Raji (cell line): ENCODE results near the gene PALLD.

ENCODE experiments used
- POLR2A ChIP-seq: IDR thresholded peaks from 2 replicates; pipeline ENCODE4 v1.6.1; 2011; ENCODE audit warnings: low read depth, low read length, control low read depth; ENCODE audit not compliant: insufficient read depth

The PALLD gene

DNA sequence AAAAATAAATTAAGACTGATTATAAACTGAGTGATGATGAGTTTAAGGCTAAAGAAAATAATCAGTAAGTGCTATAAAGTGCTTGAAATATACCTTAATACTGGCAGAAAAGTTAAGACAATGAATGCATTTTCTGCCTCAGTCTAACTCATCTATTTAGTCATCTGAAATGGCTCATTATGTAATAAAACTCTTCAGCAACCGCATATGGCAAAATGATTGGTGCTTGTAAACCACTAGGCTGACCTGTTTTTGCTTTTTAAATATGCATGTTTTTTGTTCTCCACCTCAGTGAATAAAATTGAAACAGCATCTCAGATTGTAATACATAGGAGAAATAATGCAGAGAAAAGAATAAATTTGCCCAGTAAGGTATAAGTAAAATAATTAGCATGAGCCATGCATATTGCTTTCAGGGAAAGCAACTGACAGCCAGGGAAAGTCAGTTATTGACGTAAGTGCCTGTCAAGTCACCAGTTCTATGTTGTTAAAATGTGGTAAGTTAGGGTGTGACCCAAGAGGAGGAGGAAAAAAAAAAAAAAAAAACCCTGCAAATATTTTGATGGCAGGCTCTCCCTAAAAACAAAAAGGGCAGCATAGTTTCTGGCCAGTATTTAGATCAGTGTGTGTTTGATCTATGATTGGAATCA is 167.5 kb downstream of the PALLD start:
- TF ChIP-seq POLR2A = no peak

DNA sequence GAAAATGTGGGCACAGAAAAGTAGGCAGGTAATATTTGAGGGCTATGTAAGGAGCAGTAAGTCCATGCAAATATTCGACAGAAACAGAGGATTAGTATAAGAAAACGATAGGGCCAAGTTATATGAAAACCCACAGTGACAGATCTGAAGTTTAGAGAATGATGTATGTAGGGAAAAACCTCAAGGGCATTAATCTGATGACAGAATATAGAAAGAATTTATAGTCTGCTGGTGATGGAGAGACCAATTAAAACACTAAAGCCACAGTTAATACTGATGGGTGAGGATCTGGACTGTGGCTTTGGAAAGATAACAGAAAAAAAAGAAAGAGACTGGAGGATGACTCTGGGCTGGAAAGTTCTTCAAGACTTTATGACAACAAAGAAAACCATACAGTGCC is 169.7 kb downstream of the PALLD start:
- TF ChIP-seq POLR2A = no peak

DNA sequence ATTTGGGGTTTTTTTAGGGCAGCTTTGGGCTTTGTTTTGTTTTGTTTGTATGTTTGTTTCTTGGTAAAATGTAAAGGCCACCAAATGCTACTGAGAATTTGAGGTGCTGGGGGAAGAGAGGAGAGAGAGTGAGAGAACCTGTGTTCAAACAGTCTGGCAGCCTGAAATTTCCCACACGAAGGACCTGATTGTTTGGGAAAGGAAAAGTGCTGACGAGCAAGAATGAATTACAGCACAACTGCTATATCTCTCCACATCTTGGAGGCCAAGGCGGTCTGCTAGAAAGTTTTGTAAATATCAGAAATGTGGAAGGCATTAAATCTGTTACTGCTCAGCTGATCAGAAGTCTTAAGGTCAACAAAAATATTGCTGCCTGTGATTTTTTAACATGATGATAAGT is 170.5 kb downstream of the PALLD start:
- no peak for TF ChIP-seq POLR2A

DNA sequence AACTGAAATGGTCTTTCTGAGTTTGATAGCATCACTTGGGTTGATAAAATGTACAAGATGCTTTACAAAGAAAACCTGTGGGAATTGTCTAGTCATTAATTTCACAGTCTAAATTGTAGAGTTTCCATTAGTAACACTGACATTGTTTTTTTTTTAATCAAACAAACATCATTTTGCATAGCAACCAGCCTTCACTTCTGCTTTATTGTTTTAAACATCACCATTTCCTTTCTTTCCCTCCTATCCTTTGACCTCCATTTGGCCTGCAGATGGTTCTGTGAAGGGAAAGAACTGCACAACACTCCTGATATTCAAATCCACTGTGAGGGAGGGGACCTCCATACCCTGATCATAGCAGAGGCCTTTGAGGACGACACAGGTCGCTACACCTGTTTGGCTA is 171.1 kb downstream of the PALLD start:
- no peak for TF ChIP-seq POLR2A

DNA sequence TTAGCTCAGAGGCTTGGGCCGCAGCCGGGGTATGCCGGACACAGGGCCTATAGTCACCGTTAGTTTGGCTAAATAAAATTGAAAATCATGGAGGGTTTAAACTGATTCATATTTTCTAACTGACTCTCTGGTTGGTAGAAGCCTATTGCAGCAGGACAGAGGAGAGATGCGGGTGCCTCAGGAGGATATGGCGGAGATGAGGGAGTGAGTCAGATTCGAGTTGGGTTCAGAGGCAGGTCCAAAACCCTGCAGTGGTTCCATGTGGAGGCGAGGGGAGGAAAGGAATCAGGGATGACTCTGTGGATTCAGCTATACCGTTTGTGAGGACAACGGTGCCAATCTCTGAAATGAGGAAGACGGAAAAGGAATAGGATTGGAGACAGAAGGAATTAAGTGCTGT is 176.6 kb downstream of the PALLD start:
- no peak for TF ChIP-seq POLR2A

DNA sequence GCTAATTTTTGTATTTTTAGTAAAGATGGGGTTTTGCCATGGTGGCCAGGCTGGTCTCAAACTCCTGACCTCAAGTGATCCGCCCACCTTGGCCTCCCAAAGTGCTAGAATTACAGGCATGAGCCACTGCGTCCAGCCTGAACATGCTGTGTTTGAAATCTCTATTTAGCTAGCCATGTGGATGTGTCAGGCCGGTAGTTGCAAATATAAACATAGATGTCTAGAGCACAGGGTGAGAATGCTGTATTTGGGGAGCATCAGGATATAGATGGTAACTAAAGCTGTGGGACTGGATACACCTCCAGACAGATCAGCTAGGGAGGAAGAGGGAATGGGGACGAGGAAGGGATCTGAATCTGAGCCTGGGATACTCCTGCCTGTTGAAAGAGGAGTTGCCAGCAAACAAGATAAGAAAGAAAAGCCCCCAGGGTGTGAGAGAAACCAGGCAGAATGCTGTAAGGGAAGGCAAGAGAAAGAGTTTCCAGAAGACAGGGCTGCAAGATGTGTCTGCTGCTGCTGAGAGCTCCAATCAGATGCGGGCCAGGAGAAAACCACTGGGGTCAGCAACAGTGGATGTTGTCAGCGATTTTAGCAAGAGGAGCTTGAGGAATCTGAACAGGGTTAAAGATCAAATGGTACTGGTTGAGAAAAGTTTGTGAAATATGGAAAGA is 177.4 kb downstream of the PALLD start:
- no peak for TF ChIP-seq POLR2A

DNA sequence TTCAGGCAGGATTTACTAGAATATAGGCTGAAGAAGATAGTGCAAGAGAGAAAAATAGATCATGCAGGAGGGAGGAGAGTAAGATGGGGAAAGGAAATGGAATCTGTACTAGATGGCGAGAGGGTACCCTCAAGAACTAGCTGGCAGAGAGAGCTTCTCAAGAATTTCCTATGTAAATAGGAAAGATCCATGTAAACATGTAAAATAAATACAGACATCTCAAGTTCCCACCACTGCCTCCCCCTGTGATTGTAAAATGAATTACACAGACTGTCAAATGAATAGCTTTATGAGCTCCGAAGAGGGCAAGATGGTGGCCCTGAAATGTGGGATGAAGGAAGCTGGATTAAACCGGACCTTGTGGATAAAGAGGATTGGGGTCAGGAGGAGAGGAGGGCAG is 178.0 kb downstream of the PALLD start:
- TF ChIP-seq POLR2A = no peak

DNA sequence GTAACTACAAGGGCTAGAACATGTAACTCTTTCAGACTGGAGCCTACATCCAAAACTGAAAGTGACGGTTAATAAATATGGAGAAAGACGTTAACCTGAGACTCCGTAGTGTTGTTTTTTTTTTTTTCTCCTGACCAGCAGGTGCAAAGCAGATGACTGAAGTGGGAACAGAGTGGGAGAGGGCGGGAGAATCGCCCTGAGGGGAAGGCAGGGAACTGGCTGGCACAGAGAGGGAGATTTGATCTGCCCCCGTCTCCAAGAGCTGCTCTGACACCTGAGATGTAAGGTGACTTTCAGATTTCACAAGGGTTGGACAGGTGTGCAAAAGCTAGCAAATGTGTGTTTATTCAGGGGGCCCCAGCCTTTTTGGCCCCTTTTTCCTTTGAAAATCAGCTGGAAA is 180.2 kb downstream of the PALLD start:
- TF ChIP-seq POLR2A = no peak

DNA sequence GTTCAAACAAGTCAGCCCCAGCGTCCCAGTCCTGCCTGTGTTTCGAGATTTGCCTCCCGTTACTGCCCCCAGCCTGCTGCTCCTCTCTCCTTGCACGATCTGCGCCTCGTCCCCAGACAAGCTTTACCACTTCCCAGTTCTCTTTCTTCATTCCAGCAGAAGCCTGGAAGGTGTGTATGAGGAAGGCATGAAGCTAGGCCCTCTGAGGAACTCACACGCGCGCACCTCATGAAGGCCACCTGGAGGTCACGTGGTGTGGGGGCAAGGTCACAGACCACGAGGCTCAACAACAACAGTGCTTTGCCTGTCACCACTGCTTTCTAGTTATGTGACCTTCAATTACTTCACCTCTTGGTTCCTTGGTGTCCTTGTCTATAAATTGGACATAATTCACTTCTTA is 181.0 kb downstream of the PALLD start:
- no peak for TF ChIP-seq POLR2A

DNA sequence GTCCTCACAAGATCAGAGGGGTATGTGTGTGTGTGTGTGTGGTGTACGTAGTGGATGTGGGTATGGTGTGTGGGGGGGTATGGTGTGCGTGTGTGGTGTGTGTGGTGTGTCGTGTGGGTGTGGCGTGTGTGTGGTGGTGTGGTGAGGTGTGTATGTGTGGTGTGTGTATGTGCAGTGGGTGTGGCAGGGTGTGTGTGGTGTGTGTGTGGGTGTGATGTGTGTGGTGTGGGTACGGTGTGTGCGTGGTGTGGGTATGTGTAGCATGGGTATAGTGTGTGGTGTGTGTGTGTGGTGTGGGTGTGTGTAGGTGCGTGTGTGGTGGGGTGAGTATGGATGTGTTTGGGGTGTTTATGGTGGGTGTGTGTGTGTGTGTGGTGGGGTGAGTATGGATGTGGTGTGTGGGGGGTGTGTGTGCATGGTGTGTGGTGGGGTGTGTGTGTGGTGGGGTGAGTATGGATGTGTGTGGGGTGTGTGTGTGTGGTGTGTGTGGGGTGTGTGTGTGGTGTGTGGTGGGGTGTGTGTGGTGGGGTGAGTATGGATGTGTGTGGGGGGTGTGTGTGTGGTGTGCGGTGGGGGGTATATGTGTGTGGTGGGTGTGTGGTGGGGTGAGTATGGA is 182.0 kb downstream of the PALLD start:
- TF ChIP-seq POLR2A = no peak

DNA sequence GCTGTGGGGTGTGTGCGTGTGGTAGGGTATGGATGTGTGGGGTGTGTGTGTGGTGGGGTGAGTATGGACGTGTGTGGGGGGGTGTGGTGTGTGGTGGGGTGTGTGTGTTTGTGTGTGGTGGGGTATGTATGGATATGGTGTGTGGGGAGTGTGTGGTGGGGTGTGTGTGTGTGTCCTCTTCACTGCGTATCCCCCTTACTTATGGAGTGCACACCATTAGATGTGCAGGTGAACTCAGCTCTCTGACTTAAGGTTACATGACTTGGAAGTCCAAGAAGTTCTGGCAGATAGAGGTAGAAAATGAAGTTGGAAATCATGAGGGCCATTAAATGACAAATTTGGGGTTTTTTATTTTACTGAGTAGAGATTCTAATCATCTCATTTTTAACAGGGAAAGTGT is 182.5 kb downstream of the PALLD start:
- no peak for TF ChIP-seq POLR2A

DNA sequence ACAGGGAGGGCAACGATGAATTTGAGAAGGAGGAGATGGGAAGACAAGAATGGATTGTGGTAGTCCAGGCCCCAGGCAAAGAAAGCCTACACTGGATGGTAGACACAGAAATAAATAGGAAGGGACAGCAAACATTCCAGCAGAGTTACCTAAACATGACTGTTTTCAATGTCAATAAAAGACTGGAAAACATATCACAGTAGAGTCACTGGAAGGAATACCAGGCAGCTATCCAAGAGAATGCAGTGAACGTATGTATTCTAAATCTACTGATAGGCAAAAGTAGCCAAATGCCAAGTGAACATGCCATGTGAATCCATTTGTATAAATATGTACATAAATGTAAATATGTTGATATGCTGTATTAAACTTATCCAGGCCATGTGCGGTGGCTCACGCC is 183.0 kb downstream of the PALLD start:
- TF ChIP-seq POLR2A = no peak

DNA sequence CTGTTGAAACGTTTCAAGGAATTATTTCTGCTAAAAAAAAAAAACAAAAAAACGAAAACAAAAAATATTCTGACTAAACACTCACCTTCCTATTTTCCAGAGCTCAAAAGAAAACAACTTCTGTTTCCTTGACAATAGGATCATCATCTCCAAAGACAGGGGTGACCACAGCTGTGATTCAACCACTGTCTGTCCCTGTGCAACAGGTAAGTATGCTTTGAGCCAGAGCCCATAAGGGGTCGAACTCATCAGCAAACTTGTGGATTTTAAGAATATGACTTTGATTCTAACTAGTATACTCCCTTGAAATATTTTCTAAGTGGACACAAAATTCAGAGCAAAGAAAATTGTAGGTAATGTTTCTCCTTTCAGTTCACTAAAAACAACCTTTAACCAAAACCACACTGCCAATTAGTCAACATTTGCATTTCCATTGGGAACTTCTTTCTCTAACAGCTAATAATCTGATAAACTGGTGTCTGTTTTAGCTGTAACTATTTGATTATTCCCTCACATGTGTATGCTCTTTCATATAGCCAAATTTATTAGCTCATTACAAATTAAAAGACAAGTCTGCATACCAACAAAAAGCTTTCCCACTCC is 186.1 kb downstream of the PALLD start:
- TF ChIP-seq POLR2A = no peak

DNA sequence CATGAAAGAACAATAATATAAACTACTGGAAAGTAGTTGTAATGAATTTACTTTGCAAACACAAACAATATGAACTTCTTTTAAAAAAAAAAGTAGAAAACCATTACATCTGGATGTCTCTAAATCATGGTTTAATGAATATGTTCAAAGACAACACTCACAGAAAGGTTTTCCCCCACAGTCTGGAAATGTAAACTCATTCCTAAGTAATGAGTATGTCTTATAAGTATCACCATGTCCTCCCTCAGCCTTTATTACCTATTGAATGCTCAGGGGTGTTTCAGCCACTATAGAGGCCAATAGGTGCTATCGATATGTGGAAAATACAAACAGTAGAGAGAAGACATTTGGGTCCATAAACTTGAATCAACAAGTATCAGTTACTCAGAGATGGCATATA is 186.7 kb downstream of the PALLD start:
- TF ChIP-seq POLR2A = no peak

DNA sequence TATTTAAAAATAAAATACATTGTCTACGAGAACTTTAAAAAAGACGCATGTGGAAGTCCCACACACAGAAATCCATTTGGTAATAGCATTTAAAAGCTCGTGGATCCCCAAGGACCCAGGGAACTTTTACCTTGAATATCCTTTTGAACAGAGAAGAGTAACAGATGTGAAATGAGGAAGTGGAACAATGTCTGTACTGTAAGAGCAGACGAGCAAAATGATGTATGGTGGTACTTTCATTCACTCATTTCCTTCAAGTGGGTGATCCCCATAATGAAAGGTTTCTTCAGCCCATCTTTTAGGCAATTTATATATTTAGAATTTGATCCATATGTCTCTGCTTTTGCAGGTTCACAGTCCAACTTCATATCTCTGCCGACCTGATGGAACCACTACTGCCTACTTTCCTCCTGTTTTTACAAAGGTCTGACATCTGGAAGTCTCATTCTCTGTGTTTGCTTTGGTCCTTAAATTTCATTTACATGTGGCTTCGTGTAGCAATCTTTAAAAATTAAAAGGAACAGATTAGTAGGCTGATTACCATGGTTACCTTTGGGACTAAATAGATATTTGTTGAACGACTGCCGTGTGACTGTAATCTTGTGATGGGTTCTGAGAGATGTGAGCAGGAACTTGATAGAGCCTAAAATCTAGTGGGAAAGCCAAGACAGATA is 188.4 kb downstream of the PALLD start:
- no peak for TF ChIP-seq POLR2A

DNA sequence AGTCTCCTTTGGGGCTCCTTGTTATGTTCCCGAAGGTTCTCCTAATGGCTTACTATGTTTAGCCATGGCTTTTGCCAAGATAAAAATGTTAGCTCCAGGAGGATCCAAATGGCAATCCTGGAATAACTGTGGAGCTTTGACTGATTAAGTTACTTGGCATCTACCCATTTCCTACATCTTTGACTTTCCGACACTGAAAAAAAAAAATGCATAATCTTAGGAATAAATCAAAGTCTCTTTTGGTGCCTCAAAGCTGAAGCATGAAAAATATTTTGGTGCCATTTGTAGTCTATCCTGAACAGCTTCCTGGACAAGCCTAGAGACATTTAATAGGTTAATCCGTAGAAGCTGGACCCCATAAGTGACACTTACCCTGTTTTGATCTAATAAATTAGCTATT is 191.7 kb downstream of the PALLD start:
- TF ChIP-seq POLR2A = no peak
